ENCODE results near the gene PCDH8. TPM values are rescaled to one million over a fixed set of nuclear protein-coding genes. Genes with fewer than 3 reads are reported as not detected.
A peak's percentile ranks its signal among the peaks of the same experiment; 100 is the strongest.

The PCDH8 gene
- total and polyA plus RNA-seq, 10 of the 15 experiments (the other 5 are each of a cell fraction or from before 2014, with no cell fraction given) = 0.03 to 0.86 (median 0.45) TPM; not detected in 1

GRCh38 chr13:52862358-52863206 is 14.1 kb upstream of the PCDH8 start (continued):
- TF ChIP-seq RAD21 (IDR thresholded peaks at IDR 0.05; ENCODE audit: insufficient read depth, low read depth, low read length) (0 out of 2 replicates have a peak, but pooled peaks have one; percentile 4), CREB1 (IDR thresholded peaks at IDR 0.05; ENCODE audit: low read depth) (no peak), CTCF (IDR thresholded peaks at IDR 0.05 in 2 of 3, conservative IDR thresholded peaks at IDR 0.05 in 1 of 3; ENCODE audit: control insufficient read depth in 2 of 3, extremely low read depth in 1 of 3, insufficient read depth in 1 of 3, low read depth in 3 of 3, low read length in 3 of 3) (peak; percentile 58 to 68 (median 63)), NFYA (IDR thresholded peaks at IDR 0.05; ENCODE audit: borderline replicate concordance, low read depth, low read length) (no peak), NKRF (conservative IDR thresholded peaks at IDR 0.05) (no peak), RUNX3 (IDR thresholded peaks at IDR 0.05; ENCODE audit: low read length) (0 out of 2 replicates have a peak, but pooled peaks have one; percentile 11)

Measured in GM12878 (cell line).